Activated T-helper 2 cell treated with anti-CD3 and anti-CD28 coated beads, Interferon-gamma antibody, Interleukin-2, Interleukin-4, amounts not matched to agents 10 μg/mL and 5 μg/mL and 100 μg/mL, durations not matched to agents 14 hours and 24 hours and 36 hours (primary cell): Measurements from ENCODE around the gene TDRD9. TPM values are rescaled to one million over a fixed set of nuclear protein-coding genes. Genes with fewer than 3 reads are reported as not detected.

ENCODE experiments used
- DNase-seq: peaks from one replicate; pipeline ENCODE4 v3.0.0; 2021; ENCODE audit warnings: low spot score
- H3K27ac Mint-ChIP-seq: one replicate; pipeline ENCODE4 v1.8.0; 2021; ENCODE audit warnings: mixed read lengths
- H3K27me3 Mint-ChIP-seq: one replicate; pipeline ENCODE4 v1.8.0; 2021; ENCODE audit warnings: low read depth, mixed read lengths
- H3K36me3 Mint-ChIP-seq: one replicate; pipeline ENCODE4 v1.8.0; 2021; ENCODE audit warnings: low read depth, mixed read lengths
- H3K4me1 Mint-ChIP-seq: one replicate; pipeline ENCODE4 v1.8.0; 2021; ENCODE audit warnings: low read depth, mixed read lengths
- H3K4me3 Mint-ChIP-seq: one replicate; pipeline ENCODE4 v1.8.0; 2021; ENCODE audit warnings: low read depth, mild to moderate bottlenecking, moderate library complexity, mixed read lengths
- H3K9me3 Mint-ChIP-seq: one replicate; pipeline ENCODE4 v1.8.0; 2021; ENCODE audit warnings: mixed read lengths
- intact Hi-C: fragments of 100-400 bp; cut with micrococcal nuclease; formaldehyde crosslinking; loops from one replicate; pipeline ENCODE4 v1.15.1; 2023
- total RNA-seq: library from RNA; stranded (reverse); gene quantifications from 2 replicates; pipeline ENCODE4 v1.2.3, GENCODE V29; 2022

Gene TDRD9
- total RNA-seq, 1 donor from 2014 or later = not detected

- DNase-seq = no peak
- H3K27me3 Mint-ChIP-seq = no peaks in the 10 kb centered on the region
Measured at GRCh38 chr14:104101086-104101621, 172.9 kb downstream of the TDRD9 start.

DNA sequence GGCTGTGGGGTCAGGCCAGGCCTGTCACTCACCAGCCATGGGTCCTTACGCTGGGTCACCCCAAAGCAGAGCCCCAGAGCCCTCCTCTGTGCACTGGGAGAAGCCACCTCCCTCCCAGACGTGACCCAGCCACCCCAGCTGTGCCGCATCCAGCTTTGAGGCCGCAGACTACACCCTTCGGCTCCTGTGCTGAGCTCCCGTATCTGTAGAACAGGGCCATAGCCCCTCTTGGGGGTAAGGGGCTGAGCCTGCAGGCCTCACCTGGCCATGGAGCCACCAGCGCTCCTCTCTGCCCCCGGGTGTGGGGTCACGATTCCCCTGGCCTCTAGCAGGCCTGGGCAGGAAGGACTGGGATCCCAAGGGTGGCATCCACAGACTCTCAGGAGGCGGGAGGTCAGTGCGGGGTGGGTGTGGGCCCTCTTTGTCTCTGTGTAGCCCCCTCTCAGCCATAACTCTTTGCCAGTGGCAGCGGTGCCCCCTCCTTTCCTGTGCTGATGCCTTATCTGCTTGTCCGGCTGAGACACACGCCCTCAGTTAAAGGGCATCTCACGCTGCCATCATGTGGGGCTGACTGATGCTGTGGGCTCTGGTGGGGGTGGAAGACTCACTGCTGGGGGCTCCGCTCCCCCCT, 173.5 kb downstream of the TDRD9 start:
- no peaks in the 10 kb centered on the region for H3K9me3 Mint-ChIP-seq
- DNase-seq = no peak
- H3K4me1 Mint-ChIP-seq = no peaks in the 10 kb centered on the region
- H3K36me3 Mint-ChIP-seq = no peaks in the 10 kb centered on the region
- no peak overlapping the region for H3K27ac Mint-ChIP-seq
- H3K4me3 Mint-ChIP-seq = no peak overlapping the region
- H3K27me3 Mint-ChIP-seq = no peaks in the 10 kb centered on the region
- intact Hi-C loops = no loop called here

More at GRCh38 chr14:104101086-104101621, 172.9 kb downstream of the TDRD9 start:
- Mint-ChIP-seq H3K4me3 (no peak overlapping the region), H3K4me1 (no peaks in the 10 kb centered on the region), H3K9me3 (no peaks in the 10 kb centered on the region), H3K36me3 (no peaks in the 10 kb centered on the region), H3K27ac (no peak overlapping the region)
- intact Hi-C loops = no loop called here

Other genes with a start within 250 kb of the TDRD9 start
- 52.9 and 53.7 TPM in 2 replicates for gene XRCC3, start 213.0 kb upstream of the TDRD9 start, total RNA-seq
- gene ZFYVE21, start 212.6 kb upstream of the TDRD9 start, total RNA-seq = 24.6 and 27.5 TPM in 2 replicates
- 7.8 and 13.5 TPM in 2 replicates for gene PPP1R13B, start 80.9 kb upstream of the TDRD9 start, total RNA-seq
- gene RD3L, start 14.1 kb downstream of the TDRD9 start, total RNA-seq = not detected in 2 replicates
- gene ASPG, start 157.2 kb downstream of the TDRD9 start, total RNA-seq = not detected in 2 replicates
- 0.28 and 0.34 TPM in 2 replicates for gene KIF26A, start 210.1 kb downstream of the TDRD9 start, total RNA-seq